Naive thymus-derived CD4-positive, alpha-beta T cell (primary cell): Measurements from ENCODE around the gene BEST4. TPM values are rescaled to one million over a fixed set of nuclear protein-coding genes. Genes with fewer than 3 reads are reported as not detected.

Source experiments
- ATAC-seq: fragments of 150-1000 bp; cut with Tn5 transposase; 2 replicates; pipeline ENCODE4 v1.10.0; 2021; ENCODE audit warnings: mild to moderate bottlenecking, moderate library complexity
- CTCF ChIA-PET: fragments of 350-600 bp; sonication (Branson Sonifier 250); formaldehyde crosslinking; loops from one replicate; lab custom pipeline; 2021; ENCODE audit warnings: antibody characterized with exemption; lab: Charles Lee
- POLR2A ChIA-PET: fragments of 350-600 bp; sonication (Branson Sonifier 250); formaldehyde crosslinking; loops from one replicate; lab custom pipeline; 2021; ENCODE audit warnings: antibody characterized with exemption, inconsistent platforms; lab: Charles Lee
- DNase-seq, 9 donors: peaks; one replicate each; pipeline versions ENCODE4 v3.0.0 to v3.0.0-alpha.2; 2020 to 2022; ENCODE audit warnings: mixed read lengths in 1 of 9
- H3K27ac ChIP-seq: one replicate; pipeline ENCODE4 v1.7.0; 2013; ENCODE audit warnings: mild to moderate bottlenecking, low read depth, low read length, moderate library complexity
- H3K27me3 ChIP-seq, 2 donors: one replicate each; pipeline ENCODE4 v1.7.0; 2013; ENCODE audit warnings: low read length in 2 of 2, mild to moderate bottlenecking in 2 of 2, moderate library complexity in 2 of 2; ENCODE audit not compliant: control insufficient read depth in 2 of 2, insufficient read depth in 2 of 2
- H3K36me3 ChIP-seq, 3 experiments: 1 replicate in 2 of 3; 2 replicates in 1 of 3; pipeline ENCODE4 v1.7.0; 2013; ENCODE audit warnings: low read length in 3 of 3, mild to moderate bottlenecking in 3 of 3, moderate library complexity in 1 of 3; ENCODE audit not compliant: insufficient read depth in 3 of 3, control insufficient read depth in 2 of 3
- H3K4me1 ChIP-seq, 2 donors: one replicate each; pipeline ENCODE4 v1.7.0; 2013; ENCODE audit warnings: low read length in 2 of 2, mild to moderate bottlenecking in 2 of 2, moderate library complexity in 1 of 2; ENCODE audit not compliant: control insufficient read depth in 2 of 2, insufficient read depth in 2 of 2
- H3K4me3 ChIP-seq: 2 replicates; pipeline ENCODE4 v1.7.0; 2013; ENCODE audit warnings: mild to moderate bottlenecking, low read length
- H3K9me3 ChIP-seq, 3 experiments: 1 replicate in 2 of 3; 2 replicates in 1 of 3; pipeline ENCODE4 v1.7.0; 2013; ENCODE audit warnings: low read length in 3 of 3; ENCODE audit not compliant: control insufficient read depth in 2 of 3
- H3K27ac Mint-ChIP-seq, 9 donors: one replicate each; pipeline ENCODE4 v1.8.0; 2020 to 2022; ENCODE audit warnings: mixed read lengths in 9 of 9, mild to moderate bottlenecking in 8 of 9, moderate library complexity in 5 of 9, inconsistent platforms in 2 of 9
- H3K27me3 Mint-ChIP-seq, 5 donors: one replicate each; pipeline ENCODE4 v1.8.0; 2021 to 2022; ENCODE audit warnings: mixed read lengths in 5 of 5, mild to moderate bottlenecking in 1 of 5
- H3K36me3 Mint-ChIP-seq, 5 donors: one replicate each; pipeline ENCODE4 v1.8.0; 2020 to 2022; ENCODE audit warnings: mixed read lengths in 5 of 5, mild to moderate bottlenecking in 3 of 5, inconsistent platforms in 1 of 5
- H3K4me1 Mint-ChIP-seq, 7 donors: one replicate each; pipeline ENCODE4 v1.8.0; 2020 to 2022; ENCODE audit warnings: mixed read lengths in 7 of 7, mild to moderate bottlenecking in 3 of 7, inconsistent platforms in 1 of 7
- H3K4me3 Mint-ChIP-seq, 10 donors: one replicate each; pipeline ENCODE4 v1.8.0; 2020 to 2022; ENCODE audit warnings: mild to moderate bottlenecking in 10 of 10, mixed read lengths in 10 of 10, moderate library complexity in 6 of 10, inconsistent platforms in 2 of 10
- H3K9me3 Mint-ChIP-seq, 11 donors: one replicate each; pipeline ENCODE4 v1.8.0; 2020 to 2022; ENCODE audit warnings: mixed read lengths in 11 of 11, mild to moderate bottlenecking in 4 of 11, inconsistent platforms in 1 of 11, moderate library complexity in 1 of 11
- intact Hi-C, 2 donors: fragments of 100-400 bp; cut with micrococcal nuclease; formaldehyde crosslinking; loops; one replicate each; pipeline ENCODE4 v1.15.1; 2023
- polyA plus RNA-seq, 2 donors: library from polyadenylated mRNA; unstranded; fragments of 300-500 nt; fragmentation: Illumina TruSeq; gene quantifications; one replicate each; pipeline ENCODE4 v1.2.3, GENCODE V29; 2021
- total RNA-seq, 6 experiments: library from RNA in 5 of 6; stranded (reverse) in 5 of 6; gene quantifications; 1 replicate in 5 of 6; 2 replicates in 1 of 6; pipeline ENCODE4 v1.2.3 and lab custom pipeline; 2021 to 2026

The BEST4 gene
- total and polyA plus RNA-seq, 7 experiments from 2014 or later, result 0.72 to 1.4 (median 0.95) TPM; not detected in 1

DNA sequence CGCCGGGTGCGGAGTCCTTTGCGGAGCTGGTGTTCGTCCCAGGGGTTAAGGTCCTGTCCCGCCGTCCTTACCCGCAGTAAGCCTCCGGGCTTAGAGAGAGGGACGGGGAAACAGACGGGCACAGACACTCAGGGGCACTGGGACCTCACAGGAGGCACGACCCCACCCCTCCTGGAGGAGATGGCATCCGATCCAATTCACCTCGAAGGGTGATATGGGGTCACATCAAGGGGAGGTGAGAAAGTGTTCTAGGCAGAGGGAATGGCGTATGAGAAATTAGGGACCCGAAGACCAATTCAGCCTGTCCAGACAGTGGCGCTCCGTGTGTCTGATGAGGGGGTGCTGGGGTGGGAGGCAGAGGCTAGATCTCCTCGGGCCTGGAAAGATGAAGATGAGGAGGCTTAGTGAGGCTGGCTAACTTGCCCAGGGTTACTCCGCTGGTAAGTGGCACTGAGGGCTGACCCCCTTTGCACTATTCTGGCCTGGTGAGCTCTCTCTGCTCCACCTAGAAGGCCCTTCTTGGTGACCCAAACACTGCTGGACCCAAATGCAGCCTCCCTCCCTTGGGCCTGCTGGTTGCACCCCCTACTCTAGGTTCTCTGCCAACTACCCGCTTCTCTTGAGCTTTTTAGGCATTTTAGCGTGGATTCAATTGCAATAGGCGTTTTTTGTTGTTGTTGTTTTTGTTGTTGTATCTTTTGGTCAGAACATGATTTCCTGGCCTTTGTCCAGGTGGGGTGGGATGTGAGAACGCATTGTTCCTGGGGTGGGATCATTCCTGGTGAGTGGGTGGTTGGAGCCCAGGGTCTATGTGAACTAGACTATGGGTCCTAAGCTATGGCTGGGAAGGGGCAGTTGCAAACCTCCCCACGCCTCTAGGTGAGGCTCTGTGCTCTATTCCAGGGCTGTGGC, 32.6 kb upstream of the BEST4 start:
- no peaks in the 10 kb centered on the region for H3K9me3 Mint-ChIP-seq
- no peaks in the 10 kb centered on the region for H3K27me3 Mint-ChIP-seq
- H3K4me1 ChIP-seq, result peaks cover 0 to 19% of the 10 kb centered on the region in 2 donors
- peaks cover 25 to 40% (median 37%) of the 10 kb centered on the region in 7 donors for H3K4me1 Mint-ChIP-seq
- H3K27ac Mint-ChIP-seq, result peak overlapping the region; percentile 99 to 100 (median 100)
- H3K36me3 Mint-ChIP-seq, result peaks cover 0 to 8% (median 0%) of the 10 kb centered on the region in 5 donors
- intact Hi-C loops, result loop anchor here (1.0 to 5.0 kb wide), 6 partner anchors 16 to 192 kb away; partner anchors contain the start of genes BEST4 (in 1 of the 2), HECTD3 (in 1 of the 2), RNU5D-1 (in 1 of the 2) and RPS8 (in 1 of the 2)
- H3K27ac ChIP-seq, result peak overlapping the region; percentile 92
- peak overlapping the region; percentile 66 for H3K4me3 ChIP-seq
- ATAC-seq, result no peak
- DNase-seq, result no peak
- no peaks in the 10 kb centered on the region for H3K9me3 ChIP-seq
- POLR2A ChIA-PET, result interaction anchor here (0.6 to 14.4 kb wide), 22 partner anchors 9 to 779 kb away, joined by 3 to 709 read pairs (median 5); partner anchors contain the start of genes BEST4, BTBD19, DYNLT4 and EIF2B3
- no peaks in the 10 kb centered on the region for H3K27me3 ChIP-seq
- H3K4me3 Mint-ChIP-seq, result peak overlapping the region; percentile 91 to 96 (median 94)
- CTCF ChIA-PET, result interaction anchor here (0.7 to 3.0 kb wide), 7 partner anchors 11 to 168 kb away, joined by 3 to 44 read pairs (median 5); partner anchors contain the start of genes EIF2B3 and PLK3
- H3K36me3 ChIP-seq, result no peaks in the 10 kb centered on the region

GRCh38 chr1:44819608-44820327, 31.8 kb upstream of the BEST4 start:
- peaks cover 0 to 21% of the 10 kb centered on the region in 2 donors for H3K4me1 ChIP-seq
- Mint-ChIP-seq H3K4me3 (peak overlapping the region; percentile 91 to 96 (median 94)), H3K27me3 (no peaks in the 10 kb centered on the region), H3K4me1 (peaks cover 31 to 48% (median 45%) of the 10 kb centered on the region in 7 donors), H3K9me3 (no peaks in the 10 kb centered on the region), H3K36me3 (peaks cover 0 to 13% (median 0%) of the 10 kb centered on the region in 5 donors), H3K27ac (peak overlapping the region; percentile 99 to 100 (median 100))
- no peaks in the 10 kb centered on the region for H3K36me3 ChIP-seq
- ATAC-seq (peak; percentile 86), DNase-seq (peak; percentile 75 to 91 (median 86))
- H3K27ac ChIP-seq, result peak overlapping the region; percentile 92
- intact Hi-C loops, result loop anchor here (1.0 to 5.0 kb wide), 8 partner anchors 10 to 193 kb away; partner anchors contain the start of genes RNU5D-1 (in 2 of the 2), RPS8 (in 2 of the 2), BEST4 (in 1 of the 2) and HECTD3 (in 1 of the 2)
- peak overlapping the region; percentile 66 for H3K4me3 ChIP-seq
- H3K27me3 ChIP-seq, result no peaks in the 10 kb centered on the region
- H3K9me3 ChIP-seq, result no peaks in the 10 kb centered on the region
- ChIA-PET POLR2A (interaction anchor here (0.6 to 14.4 kb wide), 39 partner anchors 8 to 1867 kb away, joined by 3 to 709 read pairs (median 5); partner anchors contain the start of genes BEST4, BTBD19, CCDC163 and DYNLT4), CTCF (interaction anchor here (0.7 to 3.0 kb wide), 5 partner anchors 11 to 167 kb away, joined by 3 to 44 read pairs (median 5); partner anchors contain the start of genes BTBD19, DYNLT4, EIF2B3 and PLK3)

- no peaks in the 10 kb centered on the region for H3K9me3 ChIP-seq
- DNase-seq (no peak), ATAC-seq (no peak)
- Mint-ChIP-seq H3K36me3 (peaks cover 0 to 14% (median 0%) of the 10 kb centered on the region in 5 donors), H3K4me3 (peak overlapping the region; percentile 91 to 96 (median 94)), H3K27me3 (no peaks in the 10 kb centered on the region), H3K4me1 (peaks cover 34 to 51% (median 47%) of the 10 kb centered on the region in 7 donors), H3K9me3 (peaks cover 0 to under 1% (median 0%) of the 10 kb centered on the region in 11 donors), H3K27ac (peak overlapping the region; percentile 99 to 100 (median 100))
- ChIA-PET CTCF (interaction anchor here (0.7 to 3.0 kb wide), 4 partner anchors 11 to 95 kb away, joined by 3 to 44 read pairs (median 20); partner anchors contain the start of genes BTBD19, DYNLT4 and PLK3), POLR2A (interaction anchor here (0.6 to 14.4 kb wide), 31 partner anchors 8 to 1867 kb away, joined by 3 to 709 read pairs (median 5); partner anchors contain the start of genes BEST4, BTBD19, CCDC163 and DYNLT4)
- intact Hi-C loops, result loop anchor here (1.0 kb wide), 5 partner anchors 10 to 88 kb away; partner anchors contain the start of genes RNU5D-1 (in 1 of the 2) and RPS8 (in 1 of the 2)
- H3K36me3 ChIP-seq, result no peaks in the 10 kb centered on the region
- H3K4me1 ChIP-seq, result peaks cover 3 to 26% of the 10 kb centered on the region in 2 donors
- H3K27me3 ChIP-seq, result no peaks in the 10 kb centered on the region
- peak overlapping the region; percentile 92 for H3K27ac ChIP-seq
- peak overlapping the region; percentile 66 for H3K4me3 ChIP-seq
Observed at GRCh38 chr1:44819196-44819607, 31.2 kb upstream of the BEST4 start.

GRCh38 chr1:44817771-44818495, 30.0 kb upstream of the BEST4 start:
- H3K9me3 ChIP-seq, result no peaks in the 10 kb centered on the region
- Mint-ChIP-seq H3K27ac (peak overlapping the region; percentile 74 to 100 (median 100)), H3K4me1 (peaks cover 39 to 59% (median 54%) of the 10 kb centered on the region in 7 donors), H3K36me3 (peaks cover 0 to 18% (median 0%) of the 10 kb centered on the region in 5 donors), H3K9me3 (peaks cover 0 to 3% (median 0%) of the 10 kb centered on the region in 11 donors), H3K27me3 (no peaks in the 10 kb centered on the region), H3K4me3 (peak overlapping the region; percentile 56 to 95 (median 76))
- peaks cover 8 to 33% of the 10 kb centered on the region in 2 donors for H3K4me1 ChIP-seq
- ATAC-seq (no peak), DNase-seq (peak in 1 of 9 donors; percentile 7)
- no peak overlapping the region for H3K4me3 ChIP-seq
- intact Hi-C loops, result no loop called here
- POLR2A ChIA-PET, result interaction anchor here (1.0 to 14.4 kb wide), 13 partner anchors 11 to 194 kb away, joined by 3 to 709 read pairs (median 30); partner anchors contain the start of genes BEST4, BTBD19, DYNLT4 and EIF2B3
- CTCF ChIA-PET, result interaction anchor here (0.8 to 3.0 kb wide), 4 partner anchors 9 to 30 kb away, joined by 3 to 44 read pairs (median 19); partner anchors contain the start of genes BEST4, BTBD19, DYNLT4 and PLK3
- no peaks in the 10 kb centered on the region for H3K36me3 ChIP-seq
- no peaks in the 10 kb centered on the region for H3K27me3 ChIP-seq
- H3K27ac ChIP-seq, result no peak overlapping the region

DNA sequence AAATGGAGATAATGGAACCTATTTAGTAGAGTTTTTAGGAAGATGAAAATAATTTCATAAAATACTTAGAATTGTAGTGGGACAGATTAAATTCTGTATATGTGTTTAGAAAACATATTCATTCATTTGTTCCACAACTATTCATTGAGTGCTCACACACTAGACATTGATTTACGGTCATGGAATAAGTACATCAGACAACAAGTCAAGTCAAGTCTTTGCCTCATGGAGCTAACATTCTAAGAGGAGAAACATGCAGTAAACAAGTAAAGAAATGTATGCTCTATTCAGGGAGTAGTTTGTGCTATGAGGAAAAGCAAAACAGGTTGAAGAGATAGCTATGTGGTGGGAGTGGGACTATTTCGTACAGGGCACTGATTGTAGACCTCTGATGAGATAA, 29.3 kb upstream of the BEST4 start:
- Mint-ChIP-seq H3K9me3 (peaks cover 0 to 3% (median 0%) of the 10 kb centered on the region in 11 donors), H3K27ac (peak overlapping the region in 8 of 9 donors; percentile 74 to 100 (median 93)), H3K36me3 (peaks cover 0 to 18% (median 0%) of the 10 kb centered on the region in 5 donors), H3K4me1 (peaks cover 39 to 63% (median 55%) of the 10 kb centered on the region in 7 donors), H3K4me3 (peak overlapping the region; percentile 1 to 95 (median 61)), H3K27me3 (no peaks in the 10 kb centered on the region)
- no peak overlapping the region for H3K27ac ChIP-seq
- H3K9me3 ChIP-seq, result no peaks in the 10 kb centered on the region
- ChIA-PET POLR2A (interaction anchor here (1.2 to 14.4 kb wide), 8 partner anchors 10 to 195 kb away, joined by 4 to 709 read pairs (median 44); partner anchors contain the start of genes BEST4, BTBD19, DYNLT4 and HECTD3), CTCF (interaction anchor here (1.1 to 2.9 kb wide), 2 partner anchors 9 to 30 kb away, joined by 4 to 34 read pairs; partner anchors contain the start of genes BEST4, BTBD19 and DYNLT4)
- intact Hi-C loops, result no loop called here
- H3K27me3 ChIP-seq, result no peaks in the 10 kb centered on the region
- H3K4me1 ChIP-seq, result peaks cover 8 to 33% of the 10 kb centered on the region in 2 donors
- ATAC-seq (no peak), DNase-seq (peak in 1 of 9 donors; percentile 8)
- H3K36me3 ChIP-seq, result no peaks in the 10 kb centered on the region
- no peak overlapping the region for H3K4me3 ChIP-seq
